RWPE2 (cell line): ENCODE data around the gene EP300.

ENCODE experiments used
- ATAC-seq: fragments of 200-7000 bp; cut with Tn5 transposase; 3 replicates; pipeline ENCODE4 v1.9.1; 2021; ENCODE audit warnings: low read depth
- DNase-seq: peaks from one replicate; pipeline ENCODE4 v3.0.0-alpha.2; 2020; ENCODE audit warnings: low spot score
- H3K27ac ChIP-seq: fragments of 450-650 bp; 2 replicates; pipeline ENCODE4 v1.5.1; 2017; ENCODE audit warnings: mild to moderate bottlenecking; ENCODE audit not compliant: poor library complexity, severe bottlenecking
- H3K27me3 ChIP-seq: fragments of 250-450 bp; sonication (Bioruptor Pico); 2 replicates; pipeline ENCODE4 v1.5.1; 2021; ENCODE audit warnings: mild to moderate bottlenecking, moderate library complexity; ENCODE audit not compliant: insufficient read depth, poor library complexity, severe bottlenecking
- H3K36me3 ChIP-seq: fragments of 250-450 bp; sonication (Bioruptor Pico); 2 replicates; pipeline ENCODE4 v1.5.1; 2020; ENCODE audit warnings: low read depth, mild to moderate bottlenecking, moderate library complexity
- H3K4me1 ChIP-seq: fragments of 250-450 bp; sonication (Bioruptor Pico); 2 replicates; pipeline ENCODE4 v1.5.1; 2021; ENCODE audit warnings: mild to moderate bottlenecking, moderate library complexity; ENCODE audit not compliant: insufficient read depth, poor library complexity, severe bottlenecking
- H3K4me3 ChIP-seq: fragments of 250-450 bp; sonication (Bioruptor Pico); 2 replicates; pipeline ENCODE4 v1.5.1; 2021; ENCODE audit warnings: mild to moderate bottlenecking, moderate library complexity; ENCODE audit not compliant: severe bottlenecking
- H3K9me3 ChIP-seq: fragments of 250-450 bp; sonication (Bioruptor Pico); 2 replicates; pipeline ENCODE4 v1.5.1; 2021; ENCODE audit warnings: mild to moderate bottlenecking, moderate library complexity; ENCODE audit not compliant: severe bottlenecking
- CTCF ChIP-seq: fragments of 450-650 bp; IDR thresholded peaks from one replicate; pipeline ENCODE4 v1.5.1; 2017; ENCODE audit warnings: mild to moderate bottlenecking, moderate library complexity; ENCODE audit not compliant: poor library complexity, severe bottlenecking

EP300 gene

DNA sequence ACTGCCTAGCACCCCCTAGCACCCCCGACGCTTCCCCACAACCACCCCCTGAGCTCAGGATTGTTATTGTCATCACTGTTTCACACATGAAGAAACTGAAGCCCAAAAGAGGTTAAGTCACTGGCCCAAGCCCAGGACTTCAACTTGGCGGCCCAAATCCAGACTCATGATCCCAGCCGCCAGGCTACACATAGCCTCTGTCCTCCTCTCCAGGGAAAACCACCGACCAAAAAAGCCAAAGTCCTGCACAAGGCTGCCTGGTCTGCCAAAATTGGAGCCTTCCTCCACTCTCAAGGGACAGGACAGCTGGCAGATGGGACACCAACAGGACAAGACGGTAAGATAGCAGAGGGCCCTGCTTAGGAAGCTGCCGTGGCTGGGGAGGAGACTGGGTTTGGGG, 123.5 kb downstream of the EP300 start:
- no peak overlapping the region for H3K4me3 ChIP-seq

GRCh38 chr22:41216984-41217383, 124.6 kb downstream of the EP300 start:
- H3K9me3 ChIP-seq, result no peaks in the 10 kb centered on the region
- peaks cover 51% of the 10 kb centered on the region for H3K36me3 ChIP-seq
- DNase-seq (no peak), ATAC-seq (no peak)
- H3K27ac ChIP-seq, result peak overlapping the region; percentile 66
- peaks cover 20% of the 10 kb centered on the region for H3K4me1 ChIP-seq
- no peak for TF ChIP-seq CTCF
- H3K27me3 ChIP-seq, result no peaks in the 10 kb centered on the region
- no peak overlapping the region for H3K4me3 ChIP-seq

More for the DNA sequence above, 123.5 kb downstream of the EP300 start:
- H3K9me3 ChIP-seq, result no peaks in the 10 kb centered on the region
- TF ChIP-seq CTCF, result no peak
- H3K4me1 ChIP-seq, result peaks cover 20% of the 10 kb centered on the region
- DNase-seq, result no peak
- peaks cover 44% of the 10 kb centered on the region for H3K36me3 ChIP-seq
- H3K27me3 ChIP-seq, result no peaks in the 10 kb centered on the region
- ATAC-seq, result no peak
- H3K27ac ChIP-seq, result no peak overlapping the region

- H3K36me3 ChIP-seq, result peaks cover 54% of the 10 kb centered on the region
- H3K9me3 ChIP-seq, result no peaks in the 10 kb centered on the region
- peaks cover 20% of the 10 kb centered on the region for H3K4me1 ChIP-seq
- DNase-seq (no peak), ATAC-seq (peak; percentile 97)
- H3K27ac ChIP-seq, result peak overlapping the region; percentile 66
- no peak for TF ChIP-seq CTCF
- no peaks in the 10 kb centered on the region for H3K27me3 ChIP-seq
- no peak overlapping the region for H3K4me3 ChIP-seq
Observed at GRCh38 chr22:41217553-41218157, 125.3 kb downstream of the EP300 start.

- H3K36me3 ChIP-seq, result peaks cover 57% of the 10 kb centered on the region
- TF ChIP-seq CTCF, result no peak
- no peaks in the 10 kb centered on the region for H3K27me3 ChIP-seq
- DNase-seq (no peak), ATAC-seq (no peak)
- no peak overlapping the region for H3K4me3 ChIP-seq
- H3K9me3 ChIP-seq, result no peaks in the 10 kb centered on the region
- peaks cover 4% of the 10 kb centered on the region for H3K4me1 ChIP-seq
- H3K27ac ChIP-seq, result no peak overlapping the region
Observed at GRCh38 chr22:41222846-41223507, 130.6 kb downstream of the EP300 start.

DNA sequence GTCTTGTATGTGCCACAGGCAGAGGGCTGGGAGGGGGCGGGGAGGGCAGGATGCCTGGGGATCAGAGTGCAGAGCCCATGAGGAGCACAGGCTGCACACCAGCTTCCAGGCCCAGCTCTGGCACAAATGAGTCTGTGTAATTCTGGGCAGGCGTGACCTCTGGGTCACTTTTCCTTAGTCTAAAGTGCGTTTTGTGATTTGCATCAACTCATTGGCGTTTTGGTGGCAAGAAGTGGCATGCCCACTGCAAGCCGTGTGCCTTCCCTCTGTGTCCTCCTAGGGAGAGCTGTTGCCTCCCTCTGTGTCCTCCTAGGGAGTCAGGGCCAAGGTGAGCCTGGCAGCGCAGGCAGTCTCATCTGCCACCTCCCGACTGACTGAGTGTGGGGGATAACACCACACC, 131.1 kb downstream of the EP300 start:
- H3K4me1 ChIP-seq, result no peaks in the 10 kb centered on the region
- peaks cover 56% of the 10 kb centered on the region for H3K36me3 ChIP-seq
- no peak overlapping the region for H3K4me3 ChIP-seq
- DNase-seq (no peak), ATAC-seq (no peak)
- no peaks in the 10 kb centered on the region for H3K9me3 ChIP-seq
- H3K27me3 ChIP-seq, result no peaks in the 10 kb centered on the region
- no peak overlapping the region for H3K27ac ChIP-seq
- no peak for TF ChIP-seq CTCF
